Neural progenitor cell (in vitro differentiated cells): Measurements from ENCODE around the gene MYRIP.

ENCODE experiments used
- CTCF ChIP-seq: fragments of 200-600 bp; sonication (generic); IDR thresholded peaks from 2 replicates; pipeline ENCODE4 v1.5.1; 2017; ENCODE audit warnings: antibody characterized with exemption, mild to moderate bottlenecking
- EZH2 ChIP-seq: fragments of 200-600 bp; sonication (generic); IDR thresholded peaks from 2 replicates; pipeline ENCODE4 v1.6.1; 2017; ENCODE audit warnings: antibody characterized with exemption, mild to moderate bottlenecking, moderate library complexity

- no peak for TF ChIP-seq CTCF
- TF ChIP-seq EZH2: no peak
Observed at GRCh38 chr3:40298075-40298474, 488.7 kb downstream of the MYRIP start.
